ENCODE measurements around the gene FZD2.
"Not testable (repeated sequence)": the region's sequence is repeated elsewhere in the genome, so short reads cannot be mapped to it uniquely, and the experiment has no call there.

Gene FZD2

DNA sequence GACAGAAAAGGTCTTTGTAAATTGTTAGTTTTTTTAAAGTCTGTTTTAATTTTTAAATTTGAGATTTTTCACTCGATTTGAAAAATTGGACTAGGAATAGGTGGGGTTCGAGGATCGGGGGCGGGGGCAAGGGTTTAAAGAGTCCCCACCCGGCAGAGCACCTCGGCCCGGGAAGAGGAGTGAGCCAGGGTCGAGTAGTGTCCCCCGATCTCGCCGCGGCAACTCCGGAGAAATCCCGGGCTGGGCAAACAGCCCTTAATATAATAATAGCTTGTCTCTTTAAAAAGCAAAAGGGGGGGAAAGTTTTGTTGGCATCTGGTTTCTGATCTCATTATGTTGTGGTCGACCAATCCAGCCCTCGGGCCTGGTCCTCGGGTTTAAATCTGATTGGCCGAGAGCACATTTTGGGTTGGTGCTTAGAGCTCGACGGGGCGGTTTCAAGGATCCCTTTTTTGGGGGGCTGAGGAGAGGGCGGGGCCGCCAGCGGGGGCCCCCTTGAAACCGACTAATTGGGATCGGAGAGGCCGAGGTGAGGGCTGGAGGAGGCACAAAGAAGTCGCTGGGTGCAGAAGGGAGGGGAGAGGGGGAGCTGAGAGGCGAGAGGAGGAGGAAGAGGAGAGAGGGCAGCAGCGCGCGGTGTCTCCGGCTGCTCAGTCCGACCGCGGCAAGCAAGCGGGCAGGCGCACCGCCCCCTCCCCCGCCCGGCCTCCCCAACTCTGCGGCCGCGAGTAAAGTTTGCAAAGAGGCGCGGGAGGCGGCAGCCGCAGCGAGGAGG is at the start of gene FZD2:
Gene FZD2 (plus strand): TSS at position 653 of the 775 bp plus-strand sequence. CDS start 205 bp downstream, outside the sequence.
- DNase-seq = no peak

DNA sequence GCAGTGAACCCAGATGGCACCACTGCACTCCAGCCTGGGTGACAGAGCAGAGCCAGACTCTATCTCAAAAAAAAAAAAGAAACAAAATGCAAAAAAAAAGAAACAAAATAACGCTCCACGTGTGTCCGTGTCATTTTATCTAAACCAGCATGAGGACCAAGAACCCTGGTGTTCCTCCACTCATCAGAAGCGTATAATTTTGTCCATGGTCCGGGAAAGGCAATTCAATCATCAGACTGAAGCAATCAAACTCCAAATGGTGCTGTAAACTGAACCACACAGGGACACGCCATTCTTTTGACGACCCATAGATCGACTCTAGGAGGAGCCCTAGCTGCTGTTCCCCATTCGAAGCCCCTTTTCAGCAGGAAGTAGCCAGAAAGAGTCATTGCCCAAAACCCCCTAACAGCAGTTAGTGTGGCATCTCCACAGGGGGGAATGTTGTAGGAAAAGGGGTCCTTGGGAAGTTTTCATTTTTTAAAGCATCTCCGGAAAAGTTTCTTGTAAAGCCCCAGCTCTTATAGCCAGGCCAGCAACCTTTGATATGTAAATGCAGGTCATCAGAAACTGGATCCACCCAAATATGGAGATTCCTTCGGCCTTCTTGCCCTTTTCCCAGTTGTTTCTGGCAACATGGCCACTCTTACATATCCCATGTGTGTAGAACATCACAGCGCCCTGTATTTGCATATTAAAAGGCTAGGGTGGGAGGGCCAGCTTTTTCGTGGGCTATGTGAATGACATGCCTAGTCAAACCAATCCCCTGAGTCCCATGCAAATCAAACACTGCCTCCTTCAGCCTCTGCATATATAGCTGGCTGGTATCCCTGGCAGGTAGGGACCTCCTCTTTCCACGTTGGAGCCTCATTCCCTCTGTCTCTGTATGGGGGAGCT is 45.8 kb upstream of the FZD2 start:
- not testable (repeated sequence) for DNase-seq

DNA sequence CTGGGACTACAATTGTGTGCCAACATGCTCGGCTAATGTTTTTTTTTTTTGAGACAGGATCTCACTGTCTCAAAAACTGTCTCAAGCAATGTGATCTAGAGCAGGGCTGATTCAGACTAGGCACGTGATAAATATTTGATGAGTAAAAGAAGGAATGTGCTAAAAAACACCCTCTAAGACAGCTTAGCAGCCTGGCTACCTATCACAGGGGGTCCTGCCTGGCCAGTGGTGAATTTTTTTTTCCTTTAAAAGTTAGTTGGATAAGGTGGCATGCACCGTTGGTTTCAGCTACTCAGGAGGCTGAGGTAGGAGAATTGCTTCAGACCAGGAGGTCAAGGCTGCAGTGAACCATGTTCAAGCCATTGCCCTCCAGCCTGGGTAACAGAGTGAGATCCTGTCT is 39.3 kb upstream of the FZD2 start:
- DNase-seq = no peak

DNA sequence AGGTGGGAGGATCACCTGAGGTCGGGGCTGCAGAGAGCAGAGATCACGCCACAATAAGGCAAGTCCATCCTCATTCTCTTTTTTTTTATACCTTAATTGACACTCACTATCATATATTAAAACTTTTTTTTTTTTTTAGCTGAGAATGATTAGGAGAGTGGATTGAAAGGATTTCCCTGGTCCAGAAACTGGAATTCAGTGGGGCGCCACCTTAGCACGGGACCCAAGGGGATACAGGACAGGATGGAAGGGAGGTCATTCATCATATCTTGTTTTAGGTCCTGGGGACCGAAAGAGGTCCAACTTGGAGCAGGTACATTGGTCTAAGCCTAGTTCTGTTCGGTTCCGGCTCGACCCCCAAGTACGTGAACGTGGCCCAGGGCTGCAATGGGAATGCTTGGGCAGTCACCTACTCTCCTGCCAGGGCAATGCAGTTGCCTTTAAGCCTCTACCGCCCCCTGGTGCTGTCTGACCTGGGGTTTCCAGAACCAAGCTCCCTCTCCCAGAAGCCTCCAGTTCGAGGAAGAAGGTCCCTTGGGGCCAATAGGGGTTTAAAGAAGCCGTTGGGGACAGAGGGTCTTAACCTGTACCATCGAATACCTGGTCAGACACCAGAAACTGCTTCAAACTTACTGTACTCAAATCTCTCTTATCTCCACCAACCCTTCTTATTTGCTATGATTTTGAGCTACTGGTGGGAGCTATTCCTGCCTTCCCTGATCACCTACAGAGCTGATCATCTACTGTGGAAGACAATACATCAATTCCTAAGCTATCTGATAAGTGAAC is 34.2 kb upstream of the FZD2 start:
- peak; percentile 25 for DNase-seq

DNA sequence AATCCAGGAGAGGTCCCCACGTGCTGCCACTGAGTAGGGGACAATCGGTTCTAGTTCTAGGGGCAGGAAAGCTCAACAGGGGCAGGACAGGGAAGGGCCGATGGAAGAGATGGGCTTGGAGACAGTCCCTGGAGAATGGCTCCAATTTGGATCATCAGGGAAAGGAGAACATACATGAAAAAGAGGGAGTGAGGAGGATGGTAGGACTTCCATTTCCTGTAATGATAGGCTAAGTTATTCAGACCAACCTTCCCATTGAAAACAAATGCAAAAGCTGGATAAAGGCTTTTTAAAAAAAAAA is 33.7 kb upstream of the FZD2 start:
- no peak for DNase-seq

DNA sequence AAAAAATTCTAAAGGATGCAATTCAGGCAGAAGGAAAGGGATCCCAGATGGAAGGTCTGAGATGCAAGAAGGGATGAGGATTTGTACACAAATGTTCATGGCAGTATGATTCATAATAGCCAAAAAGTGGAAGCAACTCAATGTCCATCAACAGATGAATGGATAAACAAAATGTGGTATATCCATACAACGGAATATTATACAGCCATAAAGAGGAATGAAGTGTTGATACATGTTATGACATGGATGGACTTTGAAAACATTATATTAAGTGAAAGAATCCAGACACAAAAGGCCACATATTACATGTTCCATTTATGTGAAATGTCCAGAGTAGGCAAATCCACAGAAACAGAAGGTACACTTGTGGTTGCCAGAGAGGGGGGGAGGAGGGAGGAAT is 30.2 kb upstream of the FZD2 start:
- no peak for DNase-seq

DNA sequence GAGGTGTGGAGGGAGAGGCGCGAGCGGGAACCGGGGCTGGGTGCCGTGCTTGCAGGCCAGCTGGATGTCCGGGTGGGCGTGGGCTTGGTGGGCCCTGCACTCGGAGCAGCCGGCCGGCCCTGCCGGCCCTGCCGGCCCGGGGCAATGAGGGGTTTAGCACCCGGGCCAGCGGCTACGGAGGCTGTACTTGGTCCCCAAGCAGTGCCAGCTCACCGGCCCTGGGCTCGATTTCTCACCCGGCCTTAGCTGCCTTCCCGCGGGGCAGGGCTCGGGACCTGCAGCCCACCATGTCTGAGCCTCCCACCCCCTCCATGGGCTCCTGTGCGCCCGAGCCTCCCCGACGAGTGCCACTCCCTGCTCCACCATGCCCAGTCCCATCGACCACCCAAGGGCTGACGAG is 29.3 kb upstream of the FZD2 start:
- DNase-seq = no peak

DNA sequence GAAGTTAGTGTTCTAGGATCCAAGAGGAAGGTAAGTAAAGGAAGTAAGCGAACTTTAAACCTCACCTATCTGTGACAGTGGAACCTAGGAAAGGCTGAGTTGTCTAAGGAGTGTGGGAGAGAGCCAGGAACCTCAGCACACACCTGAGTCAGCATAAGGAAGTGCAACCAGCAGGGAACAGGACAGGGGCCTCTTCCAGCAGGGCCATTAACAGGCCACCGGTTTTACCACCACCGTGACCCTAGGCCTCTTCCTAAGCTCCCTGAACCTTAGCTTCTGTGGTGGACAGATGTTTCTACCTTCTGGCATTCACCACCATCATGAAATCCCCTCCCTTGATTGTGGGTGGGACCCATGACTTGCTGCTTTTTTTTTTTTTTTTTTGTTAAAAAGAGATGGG is 27.4 kb upstream of the FZD2 start:
- no peak for DNase-seq

DNA sequence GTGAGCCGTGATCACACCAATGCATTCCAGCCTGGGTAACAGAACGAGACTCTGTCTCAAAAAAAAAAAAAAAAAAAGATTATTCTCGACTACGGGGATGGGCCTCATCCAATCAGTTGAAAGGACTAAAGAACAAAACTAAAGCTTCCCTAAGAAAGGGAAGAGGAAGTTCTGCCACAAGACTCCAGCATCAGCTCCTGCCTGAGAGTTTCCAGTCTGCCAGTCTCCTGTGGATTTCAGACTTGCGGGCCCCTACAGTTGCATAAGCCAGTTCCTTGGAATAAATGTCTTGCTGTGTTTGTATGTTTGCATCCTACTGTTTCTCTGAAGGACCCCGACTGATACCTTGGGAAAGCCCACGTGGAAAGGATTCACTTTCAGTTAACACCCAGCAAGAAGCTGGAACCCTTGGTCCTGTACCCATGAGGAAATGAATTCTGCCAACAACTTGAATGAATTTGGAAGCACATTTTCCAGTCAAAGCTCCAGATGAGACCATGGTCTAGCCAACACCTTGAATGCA is 26.3 kb upstream of the FZD2 start:
- no peak for DNase-seq

DNA sequence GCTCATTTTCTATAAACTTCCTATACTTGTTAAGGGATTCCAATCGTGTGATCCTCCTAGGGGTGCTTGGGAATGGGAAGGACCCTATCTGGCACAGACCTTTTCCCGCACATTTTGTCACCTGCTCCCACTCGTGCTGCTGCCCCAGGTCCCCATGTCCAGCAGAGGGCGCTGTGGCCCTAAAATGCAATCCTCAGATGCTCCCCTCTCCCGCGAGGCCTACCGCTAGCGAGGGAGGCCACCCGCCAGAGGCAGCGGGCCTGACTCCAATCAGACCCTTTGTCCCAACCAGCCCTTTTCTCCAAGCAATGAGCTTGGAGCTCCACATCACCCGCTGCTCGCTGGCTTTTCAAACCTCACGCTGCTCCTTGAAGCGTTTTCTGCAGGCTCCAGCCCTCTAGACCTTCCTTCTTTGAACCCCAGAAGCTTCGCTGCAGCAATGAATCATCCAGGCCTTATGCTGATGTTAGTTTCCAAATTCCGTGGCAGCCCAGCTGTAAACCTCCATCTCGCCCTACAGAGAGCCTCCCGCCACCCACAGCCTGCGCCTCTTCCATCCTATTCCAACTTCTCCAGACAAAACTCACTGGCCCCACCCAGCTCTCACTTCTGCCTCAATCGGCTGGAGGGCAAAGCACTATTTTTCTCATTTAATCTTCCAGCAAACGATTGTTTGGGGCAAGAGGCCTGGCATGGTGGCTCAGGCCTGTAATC is 23.6 kb upstream of the FZD2 start:
- DNase-seq = peak; percentile 82

DNA sequence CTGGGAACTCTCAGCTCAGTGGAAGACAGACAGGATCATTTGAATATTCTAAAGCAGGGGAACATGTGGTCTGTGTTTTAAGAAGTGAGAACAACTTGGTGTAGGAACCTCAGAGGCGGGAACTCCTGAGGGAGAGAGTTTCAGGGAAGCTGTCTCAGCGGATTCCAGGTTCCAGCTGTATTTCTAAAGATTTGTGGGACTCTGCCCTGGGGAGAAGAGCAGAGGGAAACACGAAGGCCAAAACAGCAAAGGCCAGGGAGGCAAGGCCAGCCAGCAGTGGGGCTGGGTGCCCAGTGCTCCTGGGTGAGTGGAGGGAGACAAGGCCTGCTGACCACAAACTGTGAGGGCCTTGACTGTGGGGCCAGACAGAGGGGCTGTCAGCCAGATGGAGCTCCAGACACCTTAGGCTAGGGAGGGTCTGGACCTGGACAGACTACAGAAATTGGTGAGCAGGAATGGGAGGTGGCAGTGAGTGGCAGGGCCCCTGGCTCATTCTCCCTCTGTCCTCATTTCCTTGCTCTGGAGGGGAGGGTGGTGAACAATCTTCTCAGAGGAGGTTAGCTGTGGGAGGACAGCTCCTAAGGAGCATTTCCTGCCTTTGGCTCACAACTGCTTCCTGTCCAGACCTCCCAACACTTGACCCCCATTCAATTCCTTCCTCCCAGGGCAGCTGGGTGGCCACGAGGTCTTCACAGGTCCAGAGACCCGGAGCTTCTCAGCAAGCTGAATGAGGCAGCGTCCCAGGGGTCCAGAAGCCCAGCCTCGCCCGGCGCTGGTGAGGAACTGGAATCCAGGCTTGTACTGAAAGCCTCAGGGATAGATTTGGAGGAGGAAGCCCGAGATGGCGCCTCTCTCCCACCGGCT is 21.0 kb upstream of the FZD2 start:
- DNase-seq = no peak

DNA sequence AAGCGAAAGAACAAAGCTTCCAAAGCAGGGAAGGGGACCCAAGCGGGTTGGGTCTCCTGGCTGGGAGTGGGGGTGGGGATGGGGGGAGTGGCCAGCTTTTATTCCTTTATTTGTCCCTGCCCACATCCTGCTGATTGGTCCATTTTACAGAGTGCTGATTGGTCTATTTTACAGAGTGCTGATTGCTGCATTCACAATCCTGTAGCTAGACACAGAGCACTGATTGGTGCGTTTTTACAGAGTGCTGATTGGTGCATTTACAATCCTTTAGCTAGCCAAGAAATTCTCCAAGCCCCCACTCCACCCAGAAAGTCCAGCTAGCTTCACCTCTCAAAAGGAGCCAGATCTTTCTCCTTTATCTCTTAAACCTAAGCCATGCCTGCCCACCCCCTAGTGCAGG is 19.4 kb upstream of the FZD2 start:
- not testable (repeated sequence) for DNase-seq

DNA sequence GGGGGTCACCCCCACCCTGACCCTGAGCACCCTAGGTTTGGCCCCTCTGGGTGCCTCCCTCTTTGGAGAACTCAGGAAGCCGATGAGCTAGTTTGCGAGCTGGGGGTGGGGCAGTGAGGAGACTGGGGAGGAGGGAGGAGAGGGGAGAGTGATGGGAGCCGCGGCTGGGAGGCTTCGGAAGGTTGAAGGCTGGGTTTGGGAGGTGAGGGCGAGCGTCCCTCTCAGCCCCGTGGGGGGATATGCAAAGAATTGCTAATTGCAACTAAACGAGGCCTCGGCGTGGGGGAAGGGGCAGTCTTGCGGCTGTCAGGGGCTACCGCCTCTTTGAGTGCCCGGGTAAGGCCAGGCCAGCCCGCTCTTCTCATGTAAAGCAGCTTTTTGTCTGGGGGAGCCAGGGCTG is 17.6 kb upstream of the FZD2 start:
- no peak for DNase-seq

DNA sequence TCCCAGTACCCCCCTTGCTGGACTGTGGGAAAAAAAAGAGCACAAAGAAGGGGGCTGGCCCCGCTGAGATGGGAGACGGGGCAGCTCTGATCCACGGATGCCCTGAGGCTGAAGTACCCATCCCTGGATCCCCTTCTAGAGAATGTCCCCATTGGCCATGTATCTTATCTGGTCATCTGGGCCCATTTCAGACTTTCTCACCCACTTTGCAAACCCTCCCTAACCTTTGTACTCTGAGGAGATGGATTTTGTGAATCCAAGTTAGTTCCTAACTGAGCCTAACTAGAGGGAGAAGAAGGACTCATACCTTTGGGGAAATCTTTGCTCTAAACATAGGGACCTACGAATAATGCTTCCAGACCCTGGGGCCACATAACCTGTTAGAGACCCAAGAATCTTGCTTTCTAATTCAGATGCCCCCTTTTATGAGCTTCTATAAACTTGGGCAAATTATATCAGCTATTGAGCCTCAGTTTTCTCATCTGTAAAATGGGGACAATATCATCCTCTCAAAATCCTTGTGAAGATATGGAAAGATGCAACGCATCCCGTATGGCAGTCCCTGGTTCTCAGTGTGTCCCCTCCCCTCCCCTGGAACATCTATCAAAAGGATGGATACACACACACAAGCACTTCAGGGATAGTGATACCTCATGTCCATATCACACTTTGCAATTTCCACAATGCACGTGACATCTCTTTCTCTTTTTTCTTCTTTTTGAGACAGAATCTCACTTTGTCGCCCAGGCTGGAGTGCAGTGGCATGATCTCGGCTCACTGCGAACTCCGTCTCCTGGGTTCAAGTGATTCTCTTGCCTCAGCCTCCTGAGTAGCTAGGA is 16.8 kb upstream of the FZD2 start:
- no peak for DNase-seq

DNA sequence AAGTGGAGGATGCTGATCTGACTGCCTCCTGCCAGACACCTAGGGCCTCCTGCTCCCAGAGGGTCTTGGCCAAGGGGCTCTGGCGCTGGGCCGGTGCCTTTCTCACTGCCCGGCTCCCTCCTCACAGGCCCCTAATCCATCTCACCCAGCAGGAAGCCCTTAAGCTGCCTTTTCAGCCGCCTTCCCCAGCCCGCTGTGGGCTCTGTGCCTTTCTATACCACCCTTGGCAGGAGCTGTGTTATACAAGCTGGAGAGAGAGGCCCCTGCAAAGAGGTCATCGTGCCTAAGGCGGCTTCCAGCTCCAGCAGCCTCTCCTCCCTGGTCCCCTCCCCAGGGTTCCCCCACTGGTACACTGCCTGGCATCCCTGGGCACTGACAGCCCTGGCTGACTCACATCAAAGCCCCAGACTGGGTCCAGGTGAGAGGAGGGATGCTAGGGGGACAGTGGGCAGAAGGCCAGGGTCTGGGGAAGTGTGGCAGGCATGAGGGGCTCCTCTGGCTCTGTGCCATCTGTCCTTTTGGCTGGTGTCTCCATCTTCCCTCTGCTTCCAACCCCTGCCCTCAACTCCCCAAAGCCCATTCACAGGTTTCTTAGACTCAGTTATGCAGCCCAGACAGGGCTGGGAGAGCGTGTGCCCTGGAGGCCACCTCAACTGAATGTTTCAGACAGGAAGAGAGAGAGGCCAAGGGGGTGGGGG is 15.3 kb upstream of the FZD2 start:
- DNase-seq = no peak

DNA sequence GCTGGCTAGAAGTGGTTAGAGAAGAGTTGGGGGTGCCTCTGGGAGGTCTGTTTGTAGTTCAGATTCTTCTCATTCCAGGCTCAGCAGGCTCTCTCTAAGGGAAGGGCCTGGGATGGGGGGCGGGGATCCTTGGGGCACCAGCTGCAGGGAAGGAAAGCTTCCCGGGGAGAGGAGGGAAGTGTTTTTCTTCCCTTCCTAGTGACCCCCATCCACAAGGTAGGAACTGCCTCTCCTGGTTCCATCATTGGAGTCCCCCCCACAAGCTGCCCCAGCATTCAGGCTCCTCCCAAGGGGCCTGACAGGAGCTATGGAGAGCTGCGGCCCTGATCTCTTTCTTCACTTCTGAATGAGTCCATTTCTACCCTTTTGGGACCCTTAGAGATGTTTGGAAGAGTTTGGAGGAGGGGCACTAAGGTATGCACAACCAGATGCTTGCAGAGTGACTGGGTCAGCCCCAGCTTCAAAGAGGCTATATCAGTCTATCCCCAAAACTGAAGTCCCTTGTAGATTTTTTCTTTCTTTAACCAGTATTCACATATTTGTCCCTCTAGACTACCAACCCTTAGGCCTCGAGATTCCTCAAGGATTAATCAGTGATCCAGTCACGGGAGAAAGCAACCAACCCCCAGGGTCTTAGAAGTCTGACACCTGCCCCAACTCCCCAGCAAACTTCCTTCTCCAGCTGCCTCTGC is 13.9 kb upstream of the FZD2 start:
- DNase-seq = no peak

DNA sequence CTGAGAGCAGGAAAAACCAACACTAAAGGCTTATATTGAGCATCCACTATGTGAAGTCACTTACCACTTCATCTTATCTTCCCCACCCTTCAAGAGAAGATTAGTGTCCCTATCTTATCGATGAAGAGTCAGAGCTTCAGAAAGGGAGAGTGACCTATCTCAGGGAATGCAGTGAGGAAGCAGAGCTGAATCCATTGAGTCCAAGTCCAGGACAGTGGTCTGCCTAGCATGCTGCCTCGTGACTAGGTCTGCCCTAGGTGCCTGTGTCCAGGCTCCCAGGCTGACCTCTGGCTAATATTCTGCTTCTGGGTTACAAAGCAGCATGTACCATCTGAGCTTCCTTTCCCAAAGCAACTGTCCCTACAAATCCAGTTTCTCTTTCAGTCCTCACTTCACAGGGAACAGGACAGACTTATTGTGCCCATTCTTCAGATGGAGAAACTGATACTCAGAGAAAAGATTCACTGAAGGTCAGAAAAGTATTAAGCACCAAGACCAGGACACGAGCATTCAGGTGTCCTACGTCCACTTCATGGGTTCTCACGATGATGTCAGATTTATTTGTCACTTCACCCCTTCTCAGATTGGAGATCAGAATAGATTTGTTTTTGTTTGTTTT is 13.3 kb upstream of the FZD2 start:
- DNase-seq = no peak

DNA sequence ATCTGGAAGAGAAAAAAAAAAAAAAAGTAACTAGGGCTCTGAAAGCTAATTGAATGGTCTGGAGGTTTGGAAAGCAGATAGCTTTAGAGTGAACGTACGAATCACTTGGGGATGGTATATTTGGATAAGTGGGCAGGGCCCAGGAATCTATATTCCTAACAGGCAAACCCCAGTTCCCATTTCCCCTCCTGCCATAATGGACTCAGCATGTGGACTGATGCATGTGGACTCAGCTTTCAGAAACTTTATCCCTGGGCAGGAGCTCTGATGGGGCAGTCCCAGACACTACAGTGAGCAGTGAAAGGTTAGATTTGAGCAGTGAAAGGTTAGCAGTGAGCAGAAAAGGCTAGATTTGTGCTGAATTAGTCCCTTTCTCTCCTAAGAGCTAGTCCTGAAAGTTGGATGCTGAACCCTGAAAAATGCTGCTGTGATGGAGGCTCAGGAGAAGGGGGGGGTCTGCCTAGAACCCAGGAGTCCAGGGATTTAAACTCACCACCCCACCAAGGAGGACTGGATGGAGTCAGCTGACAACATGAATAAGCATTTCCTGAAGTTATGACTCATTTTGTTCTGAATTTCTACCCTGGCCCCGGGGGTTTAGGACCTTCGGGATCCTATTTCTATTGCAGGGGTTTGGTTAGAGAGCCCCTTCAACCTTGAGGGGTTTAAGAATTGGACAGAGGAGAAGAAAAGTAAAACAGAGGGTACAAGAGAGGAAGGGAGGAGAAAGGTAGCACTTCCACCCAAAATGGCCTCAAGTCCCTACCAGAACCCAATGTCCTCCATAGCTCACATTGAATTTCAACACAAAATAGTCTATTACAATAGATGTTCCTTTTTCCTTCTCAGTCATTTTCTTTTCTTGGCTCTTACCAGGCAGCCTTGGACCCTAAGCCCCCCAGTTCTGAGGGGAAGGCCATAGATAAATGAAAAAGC is 10.3 kb upstream of the FZD2 start:
- DNase-seq = no peak

Measured in activated T-cell treated with anti-CD3 and anti-CD28 coated beads for 4 hours (primary cell).